Skeletal muscle cell (primary cell): ENCODE measurements around the gene SIRT2.

Source experiments
- DNase-seq: peaks from one replicate; pipeline ENCODE4 v3.0.0-alpha.2; 2010; ENCODE audit warnings: low read depth
- H3K4me3 ChIP-seq: 2 replicates; pipeline ENCODE4 v1.5.1; 2011; ENCODE audit warnings: low read depth, mild to moderate bottlenecking, control low read depth, low read length, moderate library complexity

Gene SIRT2

GRCh38 chr19:38850436-38850975 is 48.9 kb downstream of the SIRT2 start:
- peak; percentile 100 for DNase-seq
- H3K4me3 ChIP-seq: peak overlapping the region; percentile 57

DNA sequence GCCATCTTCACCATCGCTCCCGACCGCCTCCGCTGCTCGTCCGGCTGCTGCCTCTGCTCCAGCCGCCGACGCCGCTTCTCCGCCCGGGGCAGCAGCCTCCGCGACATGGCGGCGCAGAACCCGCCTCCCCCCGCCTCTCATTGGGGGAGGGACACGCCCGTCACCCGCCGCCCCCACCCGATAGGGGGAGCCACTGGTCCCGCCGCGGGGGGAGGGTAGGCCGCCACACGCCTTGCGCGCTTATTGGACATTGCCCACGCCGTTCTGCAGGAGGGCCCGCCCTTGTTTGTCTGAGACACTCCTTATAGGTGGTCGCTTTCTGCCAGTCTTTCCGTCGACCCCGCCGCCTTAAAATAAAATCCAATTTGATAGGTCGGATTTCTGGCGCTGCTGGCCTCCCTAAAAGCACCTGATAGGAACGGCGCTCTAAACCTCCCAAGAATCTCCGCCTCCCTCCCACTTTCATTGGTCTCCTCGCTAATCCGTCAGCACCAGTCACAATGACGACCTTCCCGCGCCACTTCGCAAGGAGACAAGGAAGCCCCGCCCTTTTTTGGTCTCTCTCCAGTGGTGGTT is 49.5 kb downstream of the SIRT2 start, which contains the start of gene HNRNPL:
TSS of gene HNRNPL (minus strand) at position 127 of the 576 bp plus-strand sequence. CDS start at position 107, 20 bp downstream.
- peak within 1 kb of the TSS; percentile 57 for H3K4me3 ChIP-seq
- DNase-seq: no peak

DNA sequence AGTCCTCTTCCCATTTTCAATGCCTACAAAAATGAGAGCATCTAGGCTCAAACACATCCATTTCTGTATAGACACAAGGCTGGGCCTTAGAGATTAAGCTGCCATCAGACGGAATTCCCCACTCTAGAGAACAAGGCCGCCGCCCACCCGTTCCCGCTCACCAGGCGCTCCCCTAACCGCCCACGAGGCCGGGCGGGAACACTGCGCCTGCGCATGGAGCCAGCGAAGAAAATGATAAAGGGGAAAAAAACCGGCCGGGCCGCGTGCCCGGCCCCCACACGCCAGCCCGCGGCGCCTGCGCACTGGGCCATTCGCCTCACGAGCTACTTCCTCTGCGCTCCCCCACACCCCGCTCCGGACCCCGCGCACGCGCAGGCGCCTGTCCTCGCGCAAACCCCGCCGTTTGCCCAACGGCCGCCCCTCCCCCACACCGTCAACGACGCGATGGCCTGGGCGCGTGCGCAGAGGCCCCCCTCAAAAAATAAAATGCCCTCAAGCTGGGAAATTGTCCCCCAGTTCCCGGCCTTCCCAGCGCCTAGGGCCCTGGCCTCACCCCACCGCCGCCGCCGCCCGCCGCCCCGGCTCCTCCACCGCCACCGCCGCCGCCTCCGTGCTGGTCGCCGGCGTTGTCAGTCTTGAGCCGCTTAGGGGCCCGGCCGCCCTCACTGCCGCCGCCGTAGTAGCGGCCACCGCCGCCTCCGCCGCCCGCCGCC is 50.1 kb downstream of the SIRT2 start:
- DNase-seq: peak; percentile 78
- H3K4me3 ChIP-seq: peak overlapping the region; percentile 57

GRCh38 chr19:38848299-38849146 is 50.9 kb downstream of the SIRT2 start:
- DNase-seq: no peak

GRCh38 chr19:38846097-38846496 is 53.3 kb downstream of the SIRT2 start:
- no peak overlapping the region for H3K4me3 ChIP-seq
- DNase-seq: no peak

More at GRCh38 chr19:38848299-38849146, 50.9 kb downstream of the SIRT2 start:
- H3K4me3 ChIP-seq: peak overlapping the region; percentile 57

DNA sequence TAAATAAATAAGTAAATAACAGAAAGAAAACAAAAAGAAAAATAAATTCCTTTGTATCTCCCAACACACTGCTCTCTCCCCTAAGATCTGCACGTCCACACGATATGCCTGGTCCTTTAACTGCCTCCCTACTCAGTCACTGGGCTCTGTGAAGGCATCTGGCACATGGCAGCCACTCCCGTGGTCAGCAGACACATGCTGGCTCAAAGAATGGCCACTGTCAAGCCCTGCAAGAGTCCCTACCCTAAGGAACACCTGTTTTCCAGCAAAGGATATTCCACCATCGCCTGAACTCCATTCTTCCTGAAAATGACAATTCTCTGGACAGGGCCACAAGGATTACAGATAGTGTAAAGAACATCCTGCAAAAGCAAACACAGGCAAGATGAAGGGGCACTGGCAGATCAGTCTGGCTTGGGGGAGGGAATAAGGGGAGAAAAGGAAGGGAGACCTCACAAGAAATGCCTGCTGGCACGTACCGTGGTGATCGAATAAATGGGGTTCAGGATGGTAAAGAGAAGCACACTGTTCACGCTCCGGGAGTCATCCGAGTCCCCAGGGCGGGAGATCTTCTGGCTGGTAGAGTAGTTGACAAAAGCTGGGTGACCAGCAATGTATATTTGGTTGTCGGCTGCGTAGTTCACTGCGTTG is 53.9 kb downstream of the SIRT2 start:
- H3K4me3 ChIP-seq: no peak overlapping the region
- no peak for DNase-seq

DNA sequence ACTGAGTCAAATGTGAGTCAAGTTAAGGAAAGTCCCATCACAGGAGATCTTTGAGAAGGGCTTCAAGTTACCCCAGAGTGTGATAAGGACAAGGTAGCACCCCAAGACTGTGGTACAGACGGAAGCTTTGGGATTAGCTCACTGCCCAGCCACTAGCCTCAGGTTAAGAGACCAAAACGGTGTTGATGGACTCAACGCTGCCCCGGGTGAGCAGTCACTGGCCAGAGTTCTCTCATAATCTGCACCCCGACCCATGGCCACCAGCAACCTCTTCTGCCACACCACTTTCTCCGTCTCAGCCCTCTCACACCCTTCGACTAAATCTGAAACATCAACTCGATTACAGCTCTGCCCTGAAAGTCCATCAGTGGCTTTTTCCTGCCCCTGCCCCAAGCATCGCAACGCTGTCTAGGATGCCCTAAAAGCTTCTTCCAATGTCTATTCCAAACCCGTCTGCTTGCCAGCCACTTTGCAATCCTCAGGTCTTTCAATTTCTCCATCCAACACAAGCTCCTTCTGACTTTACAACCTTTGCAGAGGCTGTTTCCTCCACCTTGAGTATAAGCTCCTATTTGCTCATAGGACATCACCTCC is 55.2 kb downstream of the SIRT2 start:
- no peak for DNase-seq
- H3K4me3 ChIP-seq: no peak overlapping the region

GRCh38 chr19:38843175-38843758 is 56.2 kb downstream of the SIRT2 start:
- H3K4me3 ChIP-seq: no peak overlapping the region
- DNase-seq: no peak

DNA sequence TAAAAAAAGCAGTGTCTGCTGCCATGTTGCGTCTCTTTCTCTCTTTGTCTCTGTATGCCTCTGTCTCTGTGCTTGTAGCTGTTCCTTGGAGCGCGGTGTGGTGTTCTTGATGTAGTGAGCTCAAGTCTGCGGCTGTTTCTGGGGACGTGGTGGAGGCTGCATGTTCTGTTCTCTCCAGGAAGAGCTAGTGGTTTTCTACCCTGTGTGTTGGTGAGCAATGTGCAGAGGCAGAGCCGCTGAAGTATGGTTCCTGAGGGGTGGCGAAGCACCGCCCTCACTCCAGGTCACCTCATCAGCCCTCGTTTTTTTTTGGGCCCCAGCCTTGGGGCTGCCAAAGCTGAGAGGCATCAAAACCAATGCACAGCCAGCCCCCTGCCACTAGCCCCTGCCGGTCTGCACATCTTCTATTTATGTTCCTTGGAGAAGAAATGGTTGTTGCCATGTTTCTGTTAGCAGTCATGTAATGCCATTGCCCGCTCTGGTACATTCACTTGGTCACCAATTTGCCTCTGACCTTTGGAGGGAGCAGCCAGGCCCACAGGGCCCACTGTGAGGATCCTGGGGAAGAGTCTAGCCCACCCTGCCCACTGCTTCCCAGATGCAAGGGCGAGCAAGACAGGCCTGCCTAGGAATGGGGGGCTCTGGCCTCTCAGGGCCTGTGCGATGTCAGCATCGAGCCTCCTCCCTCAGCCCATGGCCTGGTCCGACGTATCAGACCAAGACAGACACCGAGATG is 56.8 kb downstream of the SIRT2 start:
- H3K4me3 ChIP-seq: no peak overlapping the region
- no peak for DNase-seq

- no peak for DNase-seq
- H3K4me3 ChIP-seq: no peak overlapping the region
Observed at GRCh38 chr19:38841787-38842438, 57.5 kb downstream of the SIRT2 start.

DNA sequence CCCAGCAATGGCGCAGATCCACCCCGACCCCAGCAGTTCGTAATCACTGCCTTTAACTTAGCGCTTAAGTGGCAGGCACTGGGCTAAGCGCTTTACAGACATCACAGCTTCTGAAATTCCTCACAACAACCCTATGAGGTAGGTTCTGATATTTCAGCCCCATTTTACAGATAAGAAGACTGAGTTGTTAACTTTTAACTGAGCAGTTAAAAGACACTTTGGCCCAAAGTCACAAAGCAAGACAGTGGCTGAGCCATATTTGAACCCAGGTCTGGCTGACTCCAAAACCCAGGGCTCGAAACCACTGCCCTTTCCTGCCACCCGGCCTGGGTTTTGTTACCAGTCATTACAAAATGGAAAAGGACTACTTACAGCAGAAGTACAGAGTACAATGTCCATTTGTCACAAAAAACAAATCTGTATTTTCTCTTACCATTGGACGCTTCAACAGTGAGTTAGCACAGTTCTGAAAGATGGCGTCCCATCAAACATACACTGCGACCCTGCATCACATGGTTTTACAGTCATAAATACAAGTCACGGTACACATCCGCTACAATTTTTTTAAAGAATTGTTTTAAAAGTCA is 58.1 kb downstream of the SIRT2 start:
- no peak for DNase-seq
- no peak overlapping the region for H3K4me3 ChIP-seq

DNA sequence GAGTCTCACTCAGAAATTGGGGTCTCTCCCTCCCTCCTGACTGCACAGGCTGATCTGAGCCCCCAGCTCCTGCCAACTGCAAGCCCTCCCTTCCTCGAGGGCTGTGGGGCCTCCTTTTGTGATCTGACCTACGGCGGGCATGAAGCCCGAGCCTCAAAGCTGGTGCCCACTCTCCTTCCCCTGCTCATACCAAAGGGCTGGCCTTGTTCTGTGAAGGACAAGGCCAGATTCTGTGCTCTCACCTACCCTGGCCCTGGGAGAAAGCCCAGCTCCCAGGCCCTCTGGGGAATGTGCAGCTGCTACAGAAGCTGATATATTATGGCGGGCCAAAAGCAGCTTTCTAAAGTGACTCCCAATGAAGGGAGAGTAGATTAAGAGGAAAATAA is 58.8 kb downstream of the SIRT2 start:
- DNase-seq: no peak
- H3K4me3 ChIP-seq: no peak overlapping the region

- no peak for DNase-seq
- no peak overlapping the region for H3K4me3 ChIP-seq
Observed at GRCh38 chr19:38839816-38840582, 59.4 kb downstream of the SIRT2 start.

DNA sequence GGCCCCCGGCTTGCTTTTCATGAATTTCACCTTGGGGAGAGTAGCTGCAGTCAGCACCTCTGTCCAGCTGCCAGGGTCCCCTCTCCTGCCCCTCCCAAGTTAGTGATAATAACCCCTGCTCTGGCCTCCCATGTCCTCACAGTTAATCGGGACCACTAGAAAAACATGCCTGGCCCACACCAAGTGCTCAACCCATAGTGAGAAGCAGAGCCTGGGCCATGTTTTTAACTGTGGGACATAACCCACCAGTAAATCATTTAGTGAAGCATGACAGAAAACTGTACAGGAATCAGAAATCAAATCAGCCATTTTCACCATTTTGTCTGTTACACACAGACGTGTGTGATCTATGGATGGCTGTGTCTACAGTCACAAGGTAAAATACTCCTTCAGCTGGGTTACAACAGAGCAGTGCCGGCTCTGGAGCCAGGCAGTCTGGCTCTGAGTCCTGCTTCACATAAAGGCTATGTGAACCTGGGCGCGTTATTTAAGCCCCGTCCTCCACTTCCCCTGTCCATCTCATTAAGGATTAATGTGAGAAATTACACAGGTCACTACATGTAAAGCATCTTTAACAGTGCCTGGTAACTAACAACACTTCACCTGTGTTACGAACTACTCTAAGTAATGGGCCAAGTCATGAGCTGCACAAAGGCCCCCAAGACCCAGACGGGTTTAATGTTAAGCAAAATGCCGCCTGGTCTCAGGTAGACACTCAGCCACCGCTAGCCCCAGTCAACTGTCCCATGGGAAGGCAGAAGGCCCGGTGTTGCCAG is 60.2 kb downstream of the SIRT2 start:
- DNase-seq: no peak
- H3K4me3 ChIP-seq: no peak overlapping the region

GRCh38 chr19:38838208-38838985 is 61.0 kb downstream of the SIRT2 start:
- H3K4me3 ChIP-seq: no peak overlapping the region
- no peak for DNase-seq
